SJCRH30 (cell line): ENCODE results near the gene WDR76. TPM values are rescaled to one million over a fixed set of nuclear protein-coding genes. Genes with fewer than 3 reads are reported as not detected.

ENCODE experiments used
- DNase-seq, 2 experiments: peaks; one replicate each; pipeline ENCODE4 v3.0.0-alpha.2; 2015 to 2020
- H3K27ac ChIP-seq: fragments of 250-450 bp; sonication (Bioruptor Pico); 2 replicates; pipeline ENCODE4 v1.5.1; 2020; ENCODE audit warnings: mild to moderate bottlenecking, moderate library complexity
- H3K27me3 ChIP-seq: fragments of 250-450 bp; sonication (Bioruptor Pico); 2 replicates; pipeline ENCODE4 v1.5.1; 2020; ENCODE audit warnings: mild to moderate bottlenecking, moderate library complexity
- H3K36me3 ChIP-seq: fragments of 250-450 bp; sonication (Bioruptor Pico); 2 replicates; pipeline ENCODE4 v1.5.1; 2020; ENCODE audit warnings: mild to moderate bottlenecking, moderate library complexity
- H3K4me1 ChIP-seq: fragments of 250-450 bp; sonication (Bioruptor Pico); 2 replicates; pipeline ENCODE4 v1.5.1; 2020; ENCODE audit warnings: mild to moderate bottlenecking, moderate library complexity
- H3K4me3 ChIP-seq: fragments of 250-450 bp; sonication (Bioruptor Pico); 2 replicates; pipeline ENCODE4 v1.5.1; 2020; ENCODE audit warnings: mild to moderate bottlenecking, moderate library complexity
- H3K9me3 ChIP-seq: fragments of 250-450 bp; sonication (Bioruptor Pico); replicated peaks from 2 replicates; pipeline ENCODE4 v1.5.1; 2020; ENCODE audit warnings: mild to moderate bottlenecking, moderate library complexity
- total RNA-seq: library from RNA; depleted of rRNA; stranded (reverse); fragments of >200 nt; shearing (Covaris generic); gene quantifications from 2 replicates; pipeline ENCODE4 v1.2.3, GENCODE V29; 2014; rRNA removed

The WDR76 gene
- 59.6 and 71.8 TPM in 2 replicates for total RNA-seq

- Histone ChIP-seq H3K27ac (peak within 1 kb of the TSS; percentile 70), H3K4me1 (peaks cover 12% of the 10 kb centered on the region), H3K4me3 (peak within 1 kb of the TSS; percentile 64), H3K36me3 (peaks cover 12% of the 10 kb centered on the region), H3K9me3 (no peaks in the 10 kb centered on the region), H3K27me3 (no peaks in the 10 kb centered on the region)
- peak; percentile 88 to 91 for DNase-seq
These were observed at the start of gene WDR76 for GRCh38 chr15:43826508-43827341. Gene WDR76 (plus strand): TSS chr15:43827002. CDS start chr15:43827033, 31 bp downstream.

GRCh38 chr15:43777267-43777914, 49.4 kb upstream of the WDR76 start:
- Histone ChIP-seq H3K4me3 (no peak overlapping the region), H3K27ac (no peak overlapping the region), H3K9me3 (no peaks in the 10 kb centered on the region), H3K27me3 (no peaks in the 10 kb centered on the region), H3K36me3 (peaks cover 9% of the 10 kb centered on the region), H3K4me1 (no peaks in the 10 kb centered on the region)
- DNase-seq, result no peak

GRCh38 chr15:43779016-43779415, 47.8 kb upstream of the WDR76 start:
- no peak for DNase-seq
- Histone ChIP-seq H3K4me1 (no peaks in the 10 kb centered on the region), H3K9me3 (no peaks in the 10 kb centered on the region)

GRCh38 chr15:43789409-43789808, 37.4 kb upstream of the WDR76 start:
- Histone ChIP-seq H3K27me3 (no peaks in the 10 kb centered on the region), H3K9me3 (no peaks in the 10 kb centered on the region)

More at GRCh38 chr15:43779016-43779415, 47.8 kb upstream of the WDR76 start:
- no peak overlapping the region for H3K4me3 ChIP-seq
- no peak overlapping the region for H3K27ac ChIP-seq
- H3K27me3 ChIP-seq, result no peaks in the 10 kb centered on the region
- H3K36me3 ChIP-seq, result no peaks in the 10 kb centered on the region; the same call in 1 of the 2 replicates

GRCh38 chr15:43791993-43792760, 34.6 kb upstream of the WDR76 start, which contains the start of gene SERF2:
Gene SERF2 (plus strand): TSS chr15:43792320. CDS start chr15:43792377, 57 bp downstream.
- Histone ChIP-seq H3K27ac (peak within 1 kb of the TSS; percentile 80), H3K36me3 (peaks cover 32% of the 10 kb centered on the region), H3K4me1 (peaks cover 8% of the 10 kb centered on the region; the same call in 1 of the 2 replicates), H3K4me3 (peak within 1 kb of the TSS; percentile 90), H3K9me3 (no peaks in the 10 kb centered on the region), H3K27me3 (no peaks in the 10 kb centered on the region)
- DNase-seq, result peak; percentile 99 to 100

More at GRCh38 chr15:43789409-43789808, 37.4 kb upstream of the WDR76 start:
- DNase-seq, result no peak
- Histone ChIP-seq H3K27ac (no peak overlapping the region), H3K4me1 (peaks cover 4% of the 10 kb centered on the region; the same call in 1 of the 2 replicates), H3K4me3 (no peak overlapping the region), H3K36me3 (peaks cover 12% of the 10 kb centered on the region)

GRCh38 chr15:43792761-43793476, 33.9 kb upstream of the WDR76 start:
- H3K27me3 ChIP-seq, result no peaks in the 10 kb centered on the region
- peaks cover 32% of the 10 kb centered on the region for H3K36me3 ChIP-seq
- DNase-seq, result no peak
- peak overlapping the region; percentile 73 for H3K27ac ChIP-seq
- H3K4me1 ChIP-seq, result peaks cover 8% of the 10 kb centered on the region; the same call in 1 of the 2 replicates
- H3K4me3 ChIP-seq, result peak overlapping the region; percentile 90
- no peaks in the 10 kb centered on the region for H3K9me3 ChIP-seq

- Histone ChIP-seq H3K9me3 (no peaks in the 10 kb centered on the region), H3K27me3 (no peaks in the 10 kb centered on the region), H3K4me3 (no peak overlapping the region; the same call in 1 of the 2 replicates), H3K36me3 (peaks cover 32% of the 10 kb centered on the region), H3K27ac (no peak overlapping the region), H3K4me1 (peaks cover 8% of the 10 kb centered on the region; the same call in 1 of the 2 replicates)
- DNase-seq, result no peak
These were observed 33.2 kb upstream of the WDR76 start for GRCh38 chr15:43793647-43794046.

- H3K9me3 ChIP-seq, result no peaks in the 10 kb centered on the region
- H3K36me3 ChIP-seq, result peaks cover 32% of the 10 kb centered on the region
- DNase-seq, result no peak
- H3K4me1 ChIP-seq, result peaks cover 8% of the 10 kb centered on the region; the same call in 1 of the 2 replicates
- 0 out of 2 replicates have a peak overlapping the region, but pooled peaks have one; percentile 6 for H3K27ac ChIP-seq
- H3K27me3 ChIP-seq, result no peaks in the 10 kb centered on the region
- no peak overlapping the region for H3K4me3 ChIP-seq
These were observed 32.3 kb upstream of the WDR76 start for GRCh38 chr15:43794269-43795037.

GRCh38 chr15:43795197-43795596, 31.6 kb upstream of the WDR76 start:
- H3K36me3 ChIP-seq, result peaks cover 32% of the 10 kb centered on the region
- H3K27me3 ChIP-seq, result no peaks in the 10 kb centered on the region
- H3K4me1 ChIP-seq, result peaks cover 12% of the 10 kb centered on the region; the same call in 1 of the 2 replicates
- no peak overlapping the region for H3K4me3 ChIP-seq
- no peak overlapping the region for H3K27ac ChIP-seq
- no peak for DNase-seq
- no peaks in the 10 kb centered on the region for H3K9me3 ChIP-seq

GRCh38 chr15:43795997-43796396, 30.8 kb upstream of the WDR76 start:
- no peak overlapping the region for H3K4me3 ChIP-seq
- no peaks in the 10 kb centered on the region for H3K27me3 ChIP-seq
- peaks cover 32% of the 10 kb centered on the region for H3K36me3 ChIP-seq
- no peak overlapping the region for H3K27ac ChIP-seq
- peaks cover 12% of the 10 kb centered on the region; the same call in 1 of the 2 replicates for H3K4me1 ChIP-seq
- no peak for DNase-seq
- H3K9me3 ChIP-seq, result no peaks in the 10 kb centered on the region

- Histone ChIP-seq H3K36me3 (peaks cover 34% of the 10 kb centered on the region), H3K4me1 (peaks cover 15% of the 10 kb centered on the region; the same call in 1 of the 2 replicates), H3K9me3 (no peaks in the 10 kb centered on the region), H3K4me3 (no peak overlapping the region), H3K27me3 (no peaks in the 10 kb centered on the region), H3K27ac (no peak overlapping the region)
- no peak for DNase-seq
These were observed 30.2 kb upstream of the WDR76 start for GRCh38 chr15:43796566-43796965.

- no peak overlapping the region for H3K27ac ChIP-seq
- H3K4me1 ChIP-seq, result peaks cover 13% of the 10 kb centered on the region; the same call in 1 of the 2 replicates
- DNase-seq, result no peak
- H3K9me3 ChIP-seq, result no peaks in the 10 kb centered on the region
- H3K36me3 ChIP-seq, result peaks cover 43% of the 10 kb centered on the region
- H3K27me3 ChIP-seq, result no peaks in the 10 kb centered on the region
- H3K4me3 ChIP-seq, result no peak overlapping the region
These were observed 27.4 kb upstream of the WDR76 start for GRCh38 chr15:43799209-43799944.

- Histone ChIP-seq H3K27ac (peak within 1 kb of the TSS; percentile 14), H3K27me3 (no peaks in the 10 kb centered on the region), H3K4me1 (peaks cover 9% of the 10 kb centered on the region; the same call in 1 of the 2 replicates), H3K9me3 (no peaks in the 10 kb centered on the region), H3K4me3 (peak within 1 kb of the TSS; percentile 73), H3K36me3 (peaks cover 43% of the 10 kb centered on the region)
- DNase-seq, result no peak
These were observed 26.9 kb upstream of the WDR76 start, which contains the start of gene SERINC4 for GRCh38 chr15:43799945-43800285. Gene SERINC4 (minus strand): TSS chr15:43800220. CDS start chr15:43799986, 234 bp downstream.
